Measurements from ENCODE around the gene TP53BP1.

The TP53BP1 gene

GRCh38 chr15:43521419-43521818, 28.5 kb upstream of the TP53BP1 start:
- TF ChIP-seq POLR2A (IDR thresholded peaks at IDR 0.05; ENCODE audit: low read depth, low read length) (no peak), TAF1 (IDR thresholded peaks at IDR 0.05; ENCODE audit: low read depth, low read length) (no peak), POU2F2 (IDR thresholded peaks at IDR 0.05; ENCODE audit: low read depth, low read length) (no peak), PAX5 (IDR thresholded peaks at IDR 0.05; ENCODE audit: insufficient read depth, low read length, severe bottlenecking) (no peak), POLR2AphosphoS5 (IDR thresholded peaks at IDR 0.05; ENCODE audit: low read depth, low read length) (no peak), SPI1 (IDR thresholded peaks at IDR 0.05; ENCODE audit: low read depth, low read length) (no peak)
- FAIRE-seq, result no peak
- DNase-seq (ENCODE audit: insufficient read length, low spot score), result no peak

GRCh38 chr15:43520138-43520537, 27.2 kb upstream of the TP53BP1 start:
- TF ChIP-seq POU2F2 (IDR thresholded peaks at IDR 0.05; ENCODE audit: low read depth, low read length) (no peak), TAF1 (IDR thresholded peaks at IDR 0.05; ENCODE audit: low read depth, low read length) (no peak), SPI1 (IDR thresholded peaks at IDR 0.05; ENCODE audit: low read depth, low read length) (no peak), POLR2AphosphoS5 (IDR thresholded peaks at IDR 0.05; ENCODE audit: low read depth, low read length) (no peak), POLR2A (IDR thresholded peaks at IDR 0.05; ENCODE audit: low read depth, low read length) (no peak), PAX5 (IDR thresholded peaks at IDR 0.05; ENCODE audit: insufficient read depth, low read length, severe bottlenecking) (no peak)
- DNase-seq (ENCODE audit: insufficient read length, low spot score), result no peak
- FAIRE-seq, result no peak

- DNase-seq (ENCODE audit: insufficient read length, low spot score) (no peak), FAIRE-seq (no peak)
- TF ChIP-seq POLR2AphosphoS5 (IDR thresholded peaks at IDR 0.05; ENCODE audit: low read depth, low read length) (no peak), PAX5 (IDR thresholded peaks at IDR 0.05; ENCODE audit: insufficient read depth, low read length, severe bottlenecking) (no peak), TAF1 (IDR thresholded peaks at IDR 0.05; ENCODE audit: low read depth, low read length) (no peak), SPI1 (IDR thresholded peaks at IDR 0.05; ENCODE audit: low read depth, low read length) (no peak), POLR2A (IDR thresholded peaks at IDR 0.05; ENCODE audit: low read depth, low read length) (no peak), POU2F2 (IDR thresholded peaks at IDR 0.05; ENCODE audit: low read depth, low read length) (no peak)
These were observed 26.2 kb upstream of the TP53BP1 start for GRCh38 chr15:43519196-43519595.

- FAIRE-seq, result peak; percentile 55
- DNase-seq (ENCODE audit: insufficient read length, low spot score), result no peak
- no peak for TF ChIP-seq POU2F2 (IDR thresholded peaks at IDR 0.05; ENCODE audit: low read depth, low read length)
- no peak for TF ChIP-seq SPI1 (IDR thresholded peaks at IDR 0.05; ENCODE audit: low read depth, low read length)
- no peak for TF ChIP-seq PAX5 (IDR thresholded peaks at IDR 0.05; ENCODE audit: insufficient read depth, low read length, severe bottlenecking)
- no peak for TF ChIP-seq POLR2A (IDR thresholded peaks at IDR 0.05; ENCODE audit: low read depth, low read length)
- TF ChIP-seq TAF1 (IDR thresholded peaks at IDR 0.05; ENCODE audit: low read depth, low read length), result no peak
- TF ChIP-seq POLR2AphosphoS5 (IDR thresholded peaks at IDR 0.05; ENCODE audit: low read depth, low read length), result no peak
These were observed 25.3 kb upstream of the TP53BP1 start for GRCh38 chr15:43518197-43518761.

GRCh38 chr15:43517354-43518196, 24.6 kb upstream of the TP53BP1 start, which contains the start of gene MAP1A:
TSS of gene MAP1A (plus strand) at chr15:43517608. CDS start at chr15:43521474, 3,866 bp downstream.
- DNase-seq (ENCODE audit: insufficient read length, low spot score) (no peak), FAIRE-seq (no peak)
- TF ChIP-seq POLR2AphosphoS5 (IDR thresholded peaks at IDR 0.05; ENCODE audit: low read depth, low read length), result no peak
- TF ChIP-seq SPI1 (IDR thresholded peaks at IDR 0.05; ENCODE audit: low read depth, low read length), result no peak
- TF ChIP-seq POLR2A (IDR thresholded peaks at IDR 0.05; ENCODE audit: low read depth, low read length), result no peak
- TF ChIP-seq POU2F2 (IDR thresholded peaks at IDR 0.05; ENCODE audit: low read depth, low read length), result no peak
- no peak for TF ChIP-seq TAF1 (IDR thresholded peaks at IDR 0.05; ENCODE audit: low read depth, low read length)
- TF ChIP-seq PAX5 (IDR thresholded peaks at IDR 0.05; ENCODE audit: insufficient read depth, low read length, severe bottlenecking), result no peak

- TF ChIP-seq TAF1 (IDR thresholded peaks at IDR 0.05; ENCODE audit: low read depth, low read length) (no peak), POU2F2 (IDR thresholded peaks at IDR 0.05; ENCODE audit: low read depth, low read length) (no peak), POLR2A (IDR thresholded peaks at IDR 0.05; ENCODE audit: low read depth, low read length) (no peak), PAX5 (IDR thresholded peaks at IDR 0.05; ENCODE audit: insufficient read depth, low read length, severe bottlenecking) (no peak), POLR2AphosphoS5 (IDR thresholded peaks at IDR 0.05; ENCODE audit: low read depth, low read length) (no peak), SPI1 (IDR thresholded peaks at IDR 0.05; ENCODE audit: low read depth, low read length) (no peak)
- no peak for DNase-seq (ENCODE audit: insufficient read length, low spot score)
- FAIRE-seq, result no peak
These were observed 23.9 kb upstream of the TP53BP1 start for GRCh38 chr15:43516801-43517353.

GRCh38 chr15:43516185-43516584, 23.2 kb upstream of the TP53BP1 start:
- TF ChIP-seq POLR2A (IDR thresholded peaks at IDR 0.05; ENCODE audit: low read depth, low read length) (no peak), SPI1 (IDR thresholded peaks at IDR 0.05; ENCODE audit: low read depth, low read length) (no peak), POLR2AphosphoS5 (IDR thresholded peaks at IDR 0.05; ENCODE audit: low read depth, low read length) (no peak), TAF1 (IDR thresholded peaks at IDR 0.05; ENCODE audit: low read depth, low read length) (no peak), PAX5 (IDR thresholded peaks at IDR 0.05; ENCODE audit: insufficient read depth, low read length, severe bottlenecking) (no peak), POU2F2 (IDR thresholded peaks at IDR 0.05; ENCODE audit: low read depth, low read length) (no peak)
- DNase-seq (ENCODE audit: insufficient read length, low spot score) (no peak), FAIRE-seq (no peak)

GRCh38 chr15:43515741-43516140, 22.8 kb upstream of the TP53BP1 start:
- TF ChIP-seq POLR2A (IDR thresholded peaks at IDR 0.05; ENCODE audit: low read depth, low read length) (no peak), POU2F2 (IDR thresholded peaks at IDR 0.05; ENCODE audit: low read depth, low read length) (no peak), PAX5 (IDR thresholded peaks at IDR 0.05; ENCODE audit: insufficient read depth, low read length, severe bottlenecking) (no peak), POLR2AphosphoS5 (IDR thresholded peaks at IDR 0.05; ENCODE audit: low read depth, low read length) (no peak), TAF1 (IDR thresholded peaks at IDR 0.05; ENCODE audit: low read depth, low read length) (no peak), SPI1 (IDR thresholded peaks at IDR 0.05; ENCODE audit: low read depth, low read length) (no peak)
- FAIRE-seq (no peak), DNase-seq (ENCODE audit: insufficient read length, low spot score) (no peak)
